Adrenal gland (tissue), 5 donors: ENCODE data around the gene POLE2.

Experiments used
- CTCF ChIP-seq, 6 experiments: fragments of 450-650 bp in 4 of 6; fragments of 200-600 bp in 2 of 6; sonication (generic) in 1 of 6; IDR thresholded peaks; 1 replicate in 5 of 6; 2 replicates in 1 of 6; pipeline versions ENCODE4 v1.5.1 to v1.8.0; 2016 to 2021; ENCODE audit warnings: antibody characterized with exemption in 6 of 6, mild to moderate bottlenecking in 2 of 6, moderate library complexity in 1 of 6
- POLR2A ChIP-seq, 2 donors: fragments of 450-650 bp; IDR thresholded peaks; one replicate each; pipeline ENCODE4 v1.6.1; 2017; ENCODE audit warnings: antibody characterized with exemption in 2 of 2, mild to moderate bottlenecking in 2 of 2, moderate library complexity in 1 of 2
- donor health status: DM: no; HTN: no; CAD: no.

- no peak for TF ChIP-seq POLR2A (IDR thresholded peaks at IDR 0.05)
- no peak for TF ChIP-seq CTCF (IDR thresholded peaks at IDR 0.05)
Measured at GRCh38 chr14:49641697-49642129, 46.3 kb downstream of the POLE2 start.
